Superior temporal gyrus (tissue), 1 donor: ENCODE results near the gene C19orf47.
A peak's percentile ranks its signal among the peaks of the same experiment; 100 is the strongest.

ENCODE experiments used
- DNase-seq: peaks from one replicate; pipeline ENCODE4 v3.0.0-alpha.2; 2016; ENCODE audit errors: extremely low spot score

C19orf47 gene

GRCh38 chr19:40348125-40348913, at the start of gene C19orf47, which contains the start of gene PLD3:
C19orf47 (minus strand) TSS chr19:40348397; CDS start chr19:40341857, 6,540 bp downstream.
PLD3 (plus strand) TSS chr19:40348695; CDS start chr19:40366484, 17,789 bp downstream.
- peak; percentile 99 for DNase-seq

- no peak for DNase-seq
These were observed 49.3 kb upstream of the C19orf47 start for GRCh38 chr19:40397568-40397906.

- DNase-seq = no peak
These were observed 48.8 kb upstream of the C19orf47 start for GRCh38 chr19:40396886-40397567.

GRCh38 chr19:40395956-40396355, 47.8 kb upstream of the C19orf47 start:
- no peak for DNase-seq

GRCh38 chr19:40394816-40395210, 46.6 kb upstream of the C19orf47 start:
- DNase-seq = no peak

GRCh38 chr19:40393894-40394815, 46.0 kb upstream of the C19orf47 start:
- DNase-seq = no peak

GRCh38 chr19:40392894-40393517, 44.8 kb upstream of the C19orf47 start:
- no peak for DNase-seq

GRCh38 chr19:40392123-40392522, 43.9 kb upstream of the C19orf47 start:
- no peak for DNase-seq

GRCh38 chr19:40390084-40390742, 42.0 kb upstream of the C19orf47 start, which contains the start of gene HIPK4:
HIPK4 (minus strand) TSS chr19:40390181; CDS start chr19:40389902, 279 bp downstream.
- no peak for DNase-seq

GRCh38 chr19:40389404-40390083, 41.3 kb upstream of the C19orf47 start:
- no peak for DNase-seq

GRCh38 chr19:40388481-40388880, 40.3 kb upstream of the C19orf47 start:
- no peak for DNase-seq

- no peak for DNase-seq
These were observed 39.0 kb upstream of the C19orf47 start for GRCh38 chr19:40387155-40387554.

GRCh38 chr19:40383668-40384248, 35.6 kb upstream of the C19orf47 start:
- DNase-seq = no peak

- DNase-seq = no peak
These were observed 33.1 kb upstream of the C19orf47 start for GRCh38 chr19:40381321-40381720.

- no peak for DNase-seq
These were observed 32.2 kb upstream of the C19orf47 start for GRCh38 chr19:40380199-40381037.

- DNase-seq = no peak
These were observed 31.4 kb upstream of the C19orf47 start for GRCh38 chr19:40379446-40380198.

- no peak for DNase-seq
These were observed 30.3 kb upstream of the C19orf47 start for GRCh38 chr19:40378509-40378908.

GRCh38 chr19:40377876-40378385, 29.7 kb upstream of the C19orf47 start:
- DNase-seq = no peak
